Calu3 (cell line): ENCODE results near the gene EYA2. TPM values are rescaled to one million over a fixed set of nuclear protein-coding genes. Genes with fewer than 3 reads are reported as not detected.

Experiments
- BruUV-seq: library from RNA; stranded (reverse); fragments of 400-500 nt; replicated peaks from 2 replicates; lab custom pipeline; 2021; lab: Mats Ljungman, UMichigan
- CTCF ChIA-PET: fragments of 300-600 bp; sonication (Branson Sonifier 250); formaldehyde crosslinking; loops from one replicate; lab custom pipeline; 2022; ENCODE audit warnings: antibody characterized with exemption; lab: Charles Lee
- DNase-seq: peaks from one replicate; pipeline ENCODE4 v3.0.0; 2022
- H3K27ac Mint-ChIP-seq: one replicate; pipeline ENCODE4 v1.8.0; 2022; ENCODE audit warnings: mixed read lengths; ENCODE audit not compliant: unreplicated experiment
- H3K27me3 Mint-ChIP-seq: one replicate; pipeline ENCODE4 v1.8.0; 2022; ENCODE audit warnings: mixed read lengths; ENCODE audit not compliant: unreplicated experiment
- H3K36me3 Mint-ChIP-seq: one replicate; pipeline ENCODE4 v1.8.0; 2022; ENCODE audit warnings: mild to moderate bottlenecking, moderate library complexity, mixed read lengths; ENCODE audit not compliant: insufficient read depth, unreplicated experiment
- H3K4me1 Mint-ChIP-seq: one replicate; pipeline ENCODE4 v1.8.0; 2022; ENCODE audit warnings: mild to moderate bottlenecking, low read depth, mixed read lengths; ENCODE audit not compliant: unreplicated experiment
- H3K4me3 Mint-ChIP-seq: one replicate; pipeline ENCODE4 v1.8.0; 2022; ENCODE audit warnings: mild to moderate bottlenecking, low read depth, moderate library complexity, mixed read lengths; ENCODE audit not compliant: unreplicated experiment
- H3K9me3 Mint-ChIP-seq: one replicate; pipeline ENCODE4 v1.8.0; 2022; ENCODE audit warnings: low read depth, mixed read lengths; ENCODE audit not compliant: unreplicated experiment
- CTCF ChIP-seq: fragments of 200-600 bp; IDR thresholded peaks from one replicate; pipeline ENCODE4 v1.8.0; 2022; ENCODE audit warnings: antibody characterized with exemption; ENCODE audit not compliant: unreplicated experiment
- intact Hi-C: fragments of 100-400 bp; cut with micrococcal nuclease; formaldehyde crosslinking; loops from one replicate; pipeline ENCODE4 v1.10.0; 2022; ENCODE audit not compliant: unreplicated experiment
- total RNA-seq: library from RNA; stranded (reverse); gene quantifications from 2 replicates; pipeline ENCODE4 v1.2.3, GENCODE V29; 2022

The EYA2 gene
- total RNA-seq, 1 experiment from 2014 or later: 0.35 TPM

GRCh38 chr20:47141350-47141921 is 246.8 kb downstream of the EYA2 start:
- no peak for DNase-seq
- Mint-ChIP-seq H3K4me1 (peaks cover 70% of the 10 kb centered on the region), H3K9me3 (peaks cover 2% of the 10 kb centered on the region), H3K27me3 (no peaks in the 10 kb centered on the region), H3K36me3 (no peaks in the 10 kb centered on the region), H3K4me3 (no peak overlapping the region), H3K27ac (peak overlapping the region; percentile 48)
- BruUV-seq: no TSS peak
- no peak for TF ChIP-seq CTCF
- intact Hi-C loops: no loop called here
- CTCF ChIA-PET: interaction anchor here (2.2 kb wide), 2 partner anchors 16 kb away, joined by 10 to 14 read pairs; no protein-coding TSS in a partner anchor

DNA sequence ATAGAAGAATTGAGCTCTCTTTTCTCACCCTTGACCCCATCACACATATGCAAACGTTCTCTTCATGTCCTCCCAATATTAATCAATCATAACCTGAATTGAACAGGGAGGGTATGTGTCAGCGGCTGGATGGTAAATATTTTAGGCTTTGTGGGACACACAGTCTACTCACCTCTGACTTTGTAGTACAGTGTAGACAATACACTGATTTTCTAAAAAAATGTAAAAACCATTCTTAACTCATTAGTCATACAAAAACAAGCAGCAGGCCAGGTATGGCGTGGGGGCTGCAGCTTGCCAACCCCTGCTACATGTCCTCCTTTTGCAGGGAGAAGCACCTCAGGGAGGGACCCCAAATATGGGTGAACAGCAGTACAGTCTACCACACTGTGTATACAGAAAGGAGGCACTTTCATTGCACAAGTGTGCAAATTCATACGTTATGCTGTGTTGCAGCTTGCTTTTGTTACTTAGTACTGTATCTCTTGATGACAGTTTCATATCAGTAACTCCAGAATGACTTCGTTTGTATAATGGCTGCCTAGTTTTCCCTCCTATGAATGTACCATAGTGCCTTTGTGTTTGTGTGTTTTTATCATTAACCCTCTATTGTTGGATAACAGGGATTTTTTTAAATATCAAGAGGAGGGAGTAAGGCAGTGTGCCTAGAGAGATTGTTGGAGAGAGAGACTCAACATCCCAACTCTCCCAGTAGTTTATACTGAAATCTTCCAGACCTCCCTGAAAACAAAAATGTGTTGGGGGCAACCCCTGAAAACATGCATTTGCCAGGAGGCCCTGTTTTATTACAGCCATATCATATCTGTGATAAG is 247.5 kb downstream of the EYA2 start:
- Mint-ChIP-seq H3K4me1 (peaks cover 71% of the 10 kb centered on the region), H3K27ac (peak overlapping the region; percentile 48), H3K27me3 (no peaks in the 10 kb centered on the region), H3K9me3 (peaks cover 2% of the 10 kb centered on the region), H3K4me3 (no peak overlapping the region), H3K36me3 (no peaks in the 10 kb centered on the region)
- DNase-seq: peak; percentile 31
- intact Hi-C loops: no loop called here
- no peak for TF ChIP-seq CTCF
- BruUV-seq: no TSS peak
- CTCF ChIA-PET: interaction anchor here (2.2 kb wide), 1 partner anchor 17 kb away, joined by 10 read pairs; no protein-coding TSS in a partner anchor

- H3K36me3 Mint-ChIP-seq: no peaks in the 10 kb centered on the region
- intact Hi-C loops: no loop called here
- no peak for TF ChIP-seq CTCF
- no peak overlapping the region for H3K27ac Mint-ChIP-seq
- CTCF ChIA-PET: interaction anchor here (2.2 kb wide), 1 partner anchor 17 kb away, joined by 10 read pairs; no protein-coding TSS in a partner anchor
- H3K4me3 Mint-ChIP-seq: no peak overlapping the region
- peaks cover 69% of the 10 kb centered on the region for H3K4me1 Mint-ChIP-seq
- peaks cover 2% of the 10 kb centered on the region for H3K9me3 Mint-ChIP-seq
- no peak for DNase-seq
- no TSS peak for BruUV-seq
- H3K27me3 Mint-ChIP-seq: no peaks in the 10 kb centered on the region
Observed at GRCh38 chr20:47142774-47143170, 248.1 kb downstream of the EYA2 start.

DNA sequence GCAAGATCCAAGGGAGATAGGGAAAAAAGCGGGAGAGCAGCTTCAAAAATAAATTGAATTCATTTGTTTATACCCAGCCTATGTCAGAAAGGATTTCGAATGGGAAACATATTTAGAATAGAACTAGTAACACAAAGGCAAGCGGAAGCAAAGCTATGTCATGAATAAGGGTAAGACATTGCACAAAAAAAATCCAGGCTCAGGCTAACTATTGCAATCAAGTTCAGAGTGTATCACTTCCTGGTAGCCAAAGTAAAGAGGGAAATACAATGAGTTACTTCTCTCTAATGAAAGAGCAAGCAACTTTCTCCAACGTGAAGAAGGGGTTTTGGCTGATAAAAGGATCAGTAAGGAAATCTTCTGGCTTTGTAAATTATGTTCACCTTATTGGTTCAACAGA is 249.0 kb downstream of the EYA2 start:
- intact Hi-C loops: no loop called here
- Mint-ChIP-seq H3K27me3 (no peaks in the 10 kb centered on the region), H3K4me1 (peaks cover 69% of the 10 kb centered on the region), H3K36me3 (no peaks in the 10 kb centered on the region), H3K9me3 (peaks cover 2% of the 10 kb centered on the region), H3K4me3 (no peak overlapping the region), H3K27ac (no peak overlapping the region)
- CTCF ChIA-PET: interaction anchor here (2.2 kb wide), 1 partner anchor 18 kb away, joined by 10 read pairs; no protein-coding TSS in a partner anchor
- DNase-seq: no peak
- no peak for TF ChIP-seq CTCF
- BruUV-seq: no TSS peak
